ENCODE measurements around the gene ACVR1B.

- TF ChIP-seq CTCF (IDR thresholded peaks at IDR 0.05), result no peak
- TF ChIP-seq POLR2A (IDR thresholded peaks at IDR 0.05), result no peak
- TF ChIP-seq POLR2AphosphoS5 (IDR thresholded peaks at IDR 0.05), result no peak
These were observed 11.2 kb downstream of the ACVR1B start for GRCh38 chr12:51962737-51963136.

Data from prostate gland (tissue), 2 donors.